SH-SY5Y (cell line): Measurements from ENCODE around the gene HTRA2.

Experiments
- GATA2 ChIP-seq: IDR thresholded peaks from 2 replicates; pipeline ENCODE4 v1.6.1; 2011; ENCODE audit warnings: mild to moderate bottlenecking, low read depth, low read length
- GATA3 ChIP-seq: IDR thresholded peaks from 2 replicates; pipeline ENCODE4 v1.6.1; 2011; ENCODE audit warnings: low read depth, mild to moderate bottlenecking, low read length, moderate library complexity

DNA sequence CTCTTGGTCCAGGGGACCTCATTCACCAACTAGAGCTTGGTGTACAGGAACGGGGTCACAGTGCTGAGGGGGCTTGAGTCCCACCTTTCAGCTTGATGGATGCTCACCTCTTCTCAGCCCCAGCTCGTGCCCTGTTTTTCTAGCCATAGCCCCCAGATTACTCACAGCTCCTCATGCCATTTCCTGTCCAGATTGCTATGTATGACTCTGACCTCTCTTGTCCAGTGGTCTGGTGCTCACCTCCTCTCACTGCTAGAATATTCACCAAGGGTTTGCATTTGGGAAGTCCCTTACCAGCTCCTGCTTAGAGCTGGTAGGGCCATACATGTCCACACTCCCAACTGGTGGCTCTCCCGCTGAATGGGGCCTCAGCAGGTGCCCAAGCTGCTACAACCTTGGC, 36.2 kb upstream of the HTRA2 start:
- TF ChIP-seq GATA3 (no peak), GATA2 (no peak)
